Left lung (tissue), 10 donors: ENCODE results near the gene TENM3. TPM values are rescaled to one million over a fixed set of nuclear protein-coding genes. Genes with fewer than 3 reads are reported as not detected.

Source experiments
- ATAC-seq: fragments of 200-7000 bp; cut with Tn5 transposase; one replicate; pipeline ENCODE4 v1.9.1; 2020; ENCODE audit warnings: moderate library complexity
- DNase-seq, 4 donors: peaks; one replicate each; pipeline ENCODE4 v3.0.0-alpha.2; 2013 to 2020
- H3K27ac ChIP-seq, 2 donors: fragments of 200-600 bp; sonication (generic) in 1 of 2; one replicate each; pipeline versions ENCODE4 v1.5.0 to v1.8.0; 2020 to 2021
- H3K27me3 ChIP-seq, 2 donors: fragments of 200-600 bp; sonication (generic) in 1 of 2; one replicate each; pipeline versions ENCODE4 v1.5.0 to v1.8.0; 2020 to 2021
- H3K36me3 ChIP-seq, 2 donors: fragments of 200-600 bp; sonication (generic) in 1 of 2; one replicate each; pipeline versions ENCODE4 v1.5.0 to v1.8.0; 2020 to 2021
- H3K4me1 ChIP-seq, 2 donors: fragments of 200-600 bp; one replicate each; pipeline ENCODE4 v1.8.0; 2021
- H3K4me3 ChIP-seq, 2 donors: fragments of 200-600 bp; sonication (generic) in 1 of 2; one replicate each; pipeline versions ENCODE4 v1.5.0 to v1.8.0; 2020 to 2021; ENCODE audit warnings: mild to moderate bottlenecking in 1 of 2
- H3K9me3 ChIP-seq, 2 donors: fragments of 200-600 bp; sonication (generic) in 1 of 2; one replicate each; pipeline versions ENCODE4 v1.5.0 to v1.8.0; 2020 to 2021
- intact Hi-C, 2 donors: fragments of 100-400 bp; cut with DNase I; formaldehyde crosslinking; loops; one replicate each; pipeline versions ENCODE4 v1.11.2 to v1.14.2; 2022
- polyA plus RNA-seq, 6 donors: library from polyadenylated mRNA; unstranded; fragments of 120-200 nt; gene quantifications; one replicate each; pipeline ENCODE4 v1.2.1, GENCODE V29; 2013; ENCODE audit not compliant: insufficient read length in 6 of 6
- total RNA-seq, 2 donors: library from RNA; stranded (reverse); fragmentation: NEBNext Ultra II Directional; extraction: Animal tissue kit (Norgen Biotek cat#: 25700); gene quantifications; one replicate each; pipeline ENCODE4 v1.2.1, GENCODE V29; 2021
- TF ChIP-seq, protein P1 (sequence below), 2 donors: fragments of 200-600 bp; sonication (generic) in 1 of 2; IDR thresholded peaks; one replicate each; pipeline versions ENCODE4 v1.5.0 to v1.8.0; 2021; ENCODE audit warnings: antibody characterized with exemption in 2 of 2
- donor health status: DM: no; HTN: yes; CAD: no.
- donor health status: DM: no; HTN: no; CAD: no.

The TENM3 gene
- total and polyA plus RNA-seq, 8 donors: 2.2 to 5.6 (median 3.1) TPM

DNA sequence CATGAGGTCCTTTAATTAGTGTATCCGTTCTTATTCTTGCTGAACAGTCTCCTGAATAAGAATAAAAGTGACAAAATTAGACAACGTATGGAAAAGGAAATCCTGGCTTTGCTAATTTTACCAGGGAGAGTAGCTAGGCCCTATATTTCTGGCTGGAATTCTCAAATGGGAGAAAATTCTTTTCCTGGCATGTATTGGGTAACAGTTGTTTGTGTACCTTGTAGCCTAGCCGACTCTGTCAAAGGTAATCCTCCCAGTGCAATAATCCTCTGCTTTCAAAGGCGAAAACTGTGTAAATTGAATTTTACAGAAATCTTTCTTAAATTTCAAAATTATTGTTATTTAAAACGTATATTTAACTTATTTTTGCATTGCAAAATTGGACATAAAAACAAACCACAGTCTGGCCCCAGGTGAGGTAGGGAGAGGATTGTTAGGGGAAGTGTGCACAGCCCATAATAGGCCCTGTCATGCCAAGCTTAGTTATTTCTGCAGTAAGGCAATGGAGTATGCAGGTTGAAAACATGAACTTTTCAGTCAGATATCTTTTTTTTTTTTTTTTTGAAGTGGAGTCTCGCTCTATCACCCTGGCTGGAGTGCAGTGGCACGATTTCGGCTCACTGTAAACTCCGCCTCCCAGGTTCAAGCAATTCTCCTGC is 18.9 kb upstream of the TENM3 start:
- no peak for ATAC-seq
- no peaks in the 10 kb centered on the region for H3K27me3 ChIP-seq
- no peak overlapping the region for H3K27ac ChIP-seq
- H3K36me3 ChIP-seq: no peaks in the 10 kb centered on the region
- DNase-seq: no peak
- intact Hi-C loops: no loop called here
- no peaks in the 10 kb centered on the region for H3K9me3 ChIP-seq
- no peak overlapping the region for H3K4me3 ChIP-seq
- no peaks in the 10 kb centered on the region for H3K4me1 ChIP-seq
- TF ChIP-seq, protein P1, sequence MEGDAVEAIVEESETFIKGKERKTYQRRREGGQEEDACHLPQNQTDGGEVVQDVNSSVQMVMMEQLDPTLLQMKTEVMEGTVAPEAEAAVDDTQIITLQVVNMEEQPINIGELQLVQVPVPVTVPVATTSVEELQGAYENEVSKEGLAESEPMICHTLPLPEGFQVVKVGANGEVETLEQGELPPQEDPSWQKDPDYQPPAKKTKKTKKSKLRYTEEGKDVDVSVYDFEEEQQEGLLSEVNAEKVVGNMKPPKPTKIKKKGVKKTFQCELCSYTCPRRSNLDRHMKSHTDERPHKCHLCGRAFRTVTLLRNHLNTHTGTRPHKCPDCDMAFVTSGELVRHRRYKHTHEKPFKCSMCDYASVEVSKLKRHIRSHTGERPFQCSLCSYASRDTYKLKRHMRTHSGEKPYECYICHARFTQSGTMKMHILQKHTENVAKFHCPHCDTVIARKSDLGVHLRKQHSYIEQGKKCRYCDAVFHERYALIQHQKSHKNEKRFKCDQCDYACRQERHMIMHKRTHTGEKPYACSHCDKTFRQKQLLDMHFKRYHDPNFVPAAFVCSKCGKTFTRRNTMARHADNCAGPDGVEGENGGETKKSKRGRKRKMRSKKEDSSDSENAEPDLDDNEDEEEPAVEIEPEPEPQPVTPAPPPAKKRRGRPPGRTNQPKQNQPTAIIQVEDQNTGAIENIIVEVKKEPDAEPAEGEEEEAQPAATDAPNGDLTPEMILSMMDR (IDR thresholded peaks at IDR 0.05): no peak

DNA sequence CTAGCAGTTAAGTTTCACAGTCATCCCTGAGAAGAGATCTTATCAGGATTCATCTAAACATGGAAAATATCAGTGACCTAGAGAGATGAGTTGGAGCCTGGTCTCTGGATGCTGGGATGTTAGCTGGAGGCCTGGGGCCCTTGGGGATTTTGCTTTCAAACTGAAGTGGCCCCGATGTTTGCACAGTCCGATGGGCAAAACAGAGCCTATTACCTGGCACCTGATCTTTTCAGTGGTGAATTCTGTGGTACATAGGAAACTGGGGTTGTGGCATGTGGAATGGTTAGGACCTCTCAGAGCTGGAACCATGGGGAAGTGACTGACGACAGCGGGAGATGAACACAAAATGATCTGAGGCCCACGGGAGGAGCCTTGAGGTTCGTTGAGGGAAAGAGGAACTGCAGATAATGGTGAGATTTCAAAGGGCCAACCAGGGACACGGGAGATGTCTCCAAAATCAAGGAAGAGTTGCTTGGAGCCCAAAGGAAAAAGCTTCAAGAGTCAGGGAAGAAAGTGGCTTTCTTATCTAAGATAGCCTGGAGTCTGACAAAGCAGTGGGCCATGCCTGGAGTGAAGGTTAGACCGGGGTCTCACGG is 17.8 kb upstream of the TENM3 start:
- no peak overlapping the region for H3K27ac ChIP-seq
- H3K36me3 ChIP-seq: no peaks in the 10 kb centered on the region
- TF ChIP-seq, protein P1 (IDR thresholded peaks at IDR 0.05): no peak
- no peaks in the 10 kb centered on the region for H3K27me3 ChIP-seq
- ATAC-seq (no peak), DNase-seq (no peak)
- intact Hi-C loops: no loop called here
- no peak overlapping the region for H3K4me3 ChIP-seq
- no peaks in the 10 kb centered on the region for H3K4me1 ChIP-seq
- no peaks in the 10 kb centered on the region for H3K9me3 ChIP-seq

DNA sequence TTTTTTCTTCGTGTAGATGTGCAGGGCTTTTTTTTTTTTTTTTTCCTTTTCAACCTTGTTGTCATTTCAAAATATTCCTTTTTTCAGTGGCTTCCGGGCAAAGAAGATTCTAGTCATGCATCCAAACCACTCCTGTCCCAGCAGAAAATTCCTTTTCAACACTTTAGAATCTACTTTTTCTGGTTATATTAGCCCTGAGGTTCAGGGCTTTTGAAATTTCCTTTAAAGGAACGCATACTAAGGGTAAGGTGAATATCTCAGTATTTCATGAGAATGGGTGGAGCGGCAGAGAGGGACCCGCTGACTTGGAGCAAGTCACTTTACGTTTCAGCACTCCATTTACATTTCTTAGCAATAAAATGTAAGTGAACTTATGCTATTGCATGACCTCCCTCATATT is 15.6 kb upstream of the TENM3 start:
- Histone ChIP-seq H3K27me3 (no peaks in the 10 kb centered on the region), H3K9me3 (no peaks in the 10 kb centered on the region), H3K4me1 (no peaks in the 10 kb centered on the region), H3K4me3 (no peak overlapping the region), H3K27ac (no peak overlapping the region), H3K36me3 (no peaks in the 10 kb centered on the region)
- DNase-seq (no peak), ATAC-seq (no peak)
- intact Hi-C loops: no loop called here
- TF ChIP-seq, protein P1 (IDR thresholded peaks at IDR 0.05): no peak

DNA sequence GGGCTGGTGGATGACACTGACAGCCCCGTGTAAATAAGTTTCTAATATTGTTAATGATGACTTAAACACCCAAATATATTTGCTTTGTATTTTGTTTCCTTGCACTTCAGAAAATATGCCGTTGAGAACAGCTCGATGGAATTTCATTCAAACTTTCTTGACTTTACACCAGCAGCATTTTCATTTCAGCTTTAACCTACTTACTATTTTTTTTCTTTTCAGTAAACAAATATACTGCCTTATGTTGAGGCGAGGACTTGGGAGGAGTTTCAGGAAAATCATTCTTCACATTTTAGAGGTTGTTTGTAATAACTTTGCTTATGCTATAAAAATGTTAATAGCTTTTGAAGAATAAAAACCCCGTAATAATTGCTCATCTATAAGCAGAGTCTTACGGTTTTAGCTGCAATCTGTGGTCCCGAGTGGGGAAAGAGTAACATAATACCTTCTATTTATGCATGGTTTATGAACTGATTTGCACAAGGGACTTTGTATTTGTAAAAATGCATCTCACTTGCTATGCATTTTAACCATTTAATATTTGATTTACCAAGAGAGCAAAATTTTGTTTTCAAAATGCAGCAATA is 14.1 kb upstream of the TENM3 start:
- no peak for ATAC-seq
- Histone ChIP-seq H3K27me3 (no peaks in the 10 kb centered on the region), H3K4me3 (no peak overlapping the region), H3K9me3 (no peaks in the 10 kb centered on the region), H3K4me1 (no peaks in the 10 kb centered on the region), H3K27ac (no peak overlapping the region), H3K36me3 (no peaks in the 10 kb centered on the region)
- TF ChIP-seq, protein P1 (IDR thresholded peaks at IDR 0.05): no peak
- no peak for DNase-seq
- intact Hi-C loops: no loop called here

DNA sequence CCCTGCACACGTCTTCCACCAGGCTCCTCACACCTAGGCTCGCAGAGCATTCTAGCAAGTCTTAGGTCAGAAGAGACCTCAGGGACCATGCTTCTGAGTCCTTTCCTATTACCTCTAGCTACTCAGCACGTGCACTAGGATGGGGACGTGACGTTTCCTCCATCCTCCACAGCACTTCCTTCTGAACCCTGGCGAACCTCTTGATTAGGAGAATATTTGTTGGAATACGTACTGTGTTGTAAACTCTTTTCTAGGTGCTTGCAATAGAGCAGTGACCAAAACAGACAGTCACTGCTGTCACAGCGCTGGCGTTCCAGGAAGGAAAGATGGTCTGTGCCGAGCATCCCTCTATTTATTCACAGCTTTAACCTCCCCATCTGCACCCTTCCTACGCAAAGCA is 12.9 kb upstream of the TENM3 start:
- ATAC-seq (no peak), DNase-seq (no peak)
- H3K27ac ChIP-seq: no peak overlapping the region
- no peaks in the 10 kb centered on the region for H3K4me1 ChIP-seq
- TF ChIP-seq, protein P1 (IDR thresholded peaks at IDR 0.05): no peak
- H3K36me3 ChIP-seq: no peaks in the 10 kb centered on the region
- H3K9me3 ChIP-seq: no peaks in the 10 kb centered on the region
- intact Hi-C loops: no loop called here
- no peaks in the 10 kb centered on the region for H3K27me3 ChIP-seq
- no peak overlapping the region for H3K4me3 ChIP-seq
